Hepatocyte (in vitro differentiated cells): ENCODE measurements around the gene THAP8. TPM values are rescaled to one million over a fixed set of nuclear protein-coding genes. Genes with fewer than 3 reads are reported as not detected.

Experiments used
- DNase-seq: peaks from one replicate; pipeline ENCODE4 v3.0.0-alpha.2; 2016; ENCODE audit warnings: low spot score
- H2AFZ ChIP-seq: fragments of 200-600 bp; sonication (generic); 2 replicates; pipeline ENCODE4 v1.6.0; 2016; ENCODE audit warnings: antibody characterized with exemption, mild to moderate bottlenecking
- H3K27ac ChIP-seq: fragments of 200-600 bp; sonication (generic); 2 replicates; pipeline ENCODE4 v1.5.1; 2016; ENCODE audit warnings: mild to moderate bottlenecking
- H3K27me3 ChIP-seq: fragments of 200-600 bp; sonication (generic); 2 replicates; pipeline ENCODE4 v1.6.1; 2016
- H3K36me3 ChIP-seq: fragments of 200-600 bp; sonication (generic); replicated peaks from 2 replicates; pipeline ENCODE4 v1.5.1; 2016; ENCODE audit warnings: low read depth; ENCODE audit not compliant: insufficient read depth
- H3K4me1 ChIP-seq: fragments of 200-600 bp; sonication (generic); 2 replicates; pipeline ENCODE4 v1.5.1; 2016; ENCODE audit warnings: mild to moderate bottlenecking, moderate library complexity; ENCODE audit not compliant: insufficient read depth
- H3K4me2 ChIP-seq: fragments of 200-600 bp; sonication (generic); 2 replicates; pipeline ENCODE4 v1.6.0; 2016
- H3K4me3 ChIP-seq: fragments of 200-600 bp; sonication (generic); 2 replicates; pipeline ENCODE4 v1.5.1; 2016; ENCODE audit warnings: mild to moderate bottlenecking
- H3K79me2 ChIP-seq: fragments of 200-600 bp; sonication (generic); 2 replicates; pipeline ENCODE4 v1.6.0; 2017; ENCODE audit warnings: mild to moderate bottlenecking
- H3K9me2 ChIP-seq: fragments of 200-600 bp; sonication (generic); replicated peaks from 2 replicates; pipeline ENCODE4 v1.6.0; 2017; ENCODE audit warnings: mild to moderate bottlenecking; ENCODE audit not compliant: insufficient read depth
- H3K9me3 ChIP-seq: fragments of 200-600 bp; sonication (generic); 2 replicates; pipeline ENCODE4 v1.5.1; 2016; ENCODE audit warnings: low read depth, mild to moderate bottlenecking
- H4K20me1 ChIP-seq: fragments of 200-600 bp; sonication (generic); 2 replicates; pipeline ENCODE4 v1.6.0; 2016; ENCODE audit warnings: mild to moderate bottlenecking; ENCODE audit not compliant: insufficient read depth, poor library complexity, severe bottlenecking
- CTCF ChIP-seq: fragments of 200-600 bp; sonication (generic); IDR thresholded peaks from 2 replicates; pipeline ENCODE4 v1.5.1; 2016; ENCODE audit warnings: antibody characterized with exemption, mild to moderate bottlenecking; ENCODE audit not compliant: poor library complexity
- EZH2 ChIP-seq: fragments of 200-600 bp; sonication (generic); IDR thresholded peaks from 2 replicates; pipeline ENCODE4 v1.6.1; 2016; ENCODE audit warnings: antibody characterized with exemption, mild to moderate bottlenecking, borderline replicate concordance
- EZH2phosphoT487 ChIP-seq: fragments of 200-600 bp; sonication (generic); IDR thresholded peaks from one replicate; pipeline ENCODE4 v1.6.1; 2018; ENCODE audit warnings: antibody characterized with exemption, mild to moderate bottlenecking, low read depth, moderate library complexity; ENCODE audit not compliant: unreplicated experiment, severe bottlenecking
- WGBS: methylation state at CpG from one replicate; pipeline ENCODE4 v1.1.6; 2016; ENCODE audit warnings: low lambda C conversion rate; ENCODE audit errors: missing lambda C conversion rate; 5-methylcytosine and 5-hydroxymethylcytosine counted together
- polyA plus RNA-seq: library from polyadenylated mRNA; unstranded; fragments of >200 nt; fragmentation: Nextera tagmentation; extraction: Ambion mirVana; gene quantifications from 2 replicates; pipeline ENCODE4 v1.2.1, GENCODE V29; 2016
- total RNA-seq: library from RNA; depleted of rRNA; stranded (reverse); fragments of >200 nt; gene quantifications from 2 replicates; pipeline ENCODE4 v1.2.3, GENCODE V29; 2014

The THAP8 gene
- total and polyA plus RNA-seq, 2 experiments from 2014 or later: 4.5 to 23.1 TPM

GRCh38 chr19:36093146-36093662 lies 39.1 kb upstream of the THAP8 start:
- H3K9me2 ChIP-seq: no peaks in the 10 kb centered on the region
- no peaks in the 10 kb centered on the region for H3K9me3 ChIP-seq
- H3K4me2 ChIP-seq: no peak overlapping the region
- no peak overlapping the region for H3K27ac ChIP-seq
- no peak overlapping the region for H2AFZ ChIP-seq
- 93% methylated on average over 5 of the region's 5 CpGs for WGBS
- no peaks in the 10 kb centered on the region for H3K36me3 ChIP-seq
- no peaks in the 10 kb centered on the region for H3K27me3 ChIP-seq
- no peak for TF ChIP-seq CTCF
- H3K79me2 ChIP-seq: no peaks in the 10 kb centered on the region
- H3K4me1 ChIP-seq: no peaks in the 10 kb centered on the region
- no peak for DNase-seq
- H3K4me3 ChIP-seq: no peak overlapping the region
- no peaks in the 10 kb centered on the region for H4K20me1 ChIP-seq

GRCh38 chr19:36092566-36092965 lies 38.5 kb upstream of the THAP8 start:
- Histone ChIP-seq H3K9me2 (no peaks in the 10 kb centered on the region), H3K79me2 (no peaks in the 10 kb centered on the region), H3K4me1 (no peaks in the 10 kb centered on the region), H4K20me1 (no peaks in the 10 kb centered on the region), H3K4me3 (no peak overlapping the region), H3K27me3 (no peaks in the 10 kb centered on the region), H3K9me3 (no peaks in the 10 kb centered on the region), H3K4me2 (no peak overlapping the region), H2AFZ (no peak overlapping the region), H3K27ac (no peak overlapping the region), H3K36me3 (no peaks in the 10 kb centered on the region)
- TF ChIP-seq CTCF (no peak), EZH2phosphoT487 (no peak), EZH2 (no peak)
- 99% methylated on average over 7 of the region's 7 CpGs for WGBS
- no peak for DNase-seq

GRCh38 chr19:36090910-36091695 lies 37.0 kb upstream of the THAP8 start:
- DNase-seq: no peak

More at GRCh38 chr19:36090910-36091695, 37.0 kb upstream of the THAP8 start:
- Histone ChIP-seq H3K4me3 (no peak overlapping the region), H3K4me1 (no peaks in the 10 kb centered on the region), H3K27me3 (no peaks in the 10 kb centered on the region), H2AFZ (no peak overlapping the region), H3K36me3 (no peaks in the 10 kb centered on the region), H3K9me2 (no peaks in the 10 kb centered on the region), H4K20me1 (no peaks in the 10 kb centered on the region), H3K4me2 (no peak overlapping the region), H3K9me3 (no peaks in the 10 kb centered on the region), H3K27ac (no peak overlapping the region), H3K79me2 (no peaks in the 10 kb centered on the region)
- 86% methylated on average over 11 of the region's 13 CpGs for WGBS
- TF ChIP-seq CTCF (no peak), EZH2phosphoT487 (no peak), EZH2 (no peak)
